ENCODE results near the gene SLC9A7. TPM values are rescaled to one million over a fixed set of nuclear protein-coding genes. Genes with fewer than 3 reads are reported as not detected.

The SLC9A7 gene
- total and polyA plus RNA-seq, 2 of the 13 experiments (the other 11 are each of a cell fraction or from before 2014, with no cell fraction given) = 5.8 to 7.2 TPM

DNA sequence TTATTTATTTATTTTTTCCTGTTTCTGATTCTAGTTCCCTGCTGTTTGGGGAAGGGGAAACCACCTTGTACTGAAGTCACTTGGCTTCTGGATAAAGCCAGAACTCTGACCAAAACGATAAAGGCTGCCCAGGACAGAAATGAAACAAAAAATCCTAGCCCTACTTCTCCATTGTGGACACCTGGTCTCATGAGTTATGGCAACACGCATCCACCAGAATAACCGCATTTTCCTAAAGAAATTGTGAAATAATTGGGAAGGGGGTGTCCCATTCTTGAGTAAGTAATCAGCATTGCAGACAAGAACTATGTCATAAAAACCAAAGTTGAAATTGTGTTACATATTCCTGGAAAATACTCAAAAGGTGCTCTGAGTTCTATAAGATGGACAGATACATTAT, 42.1 kb downstream of the SLC9A7 start:
- H3K4me1 ChIP-seq (ENCODE audit: insufficient read depth, low read length) = no peaks in the 10 kb centered on the region
- H3K9me3 ChIP-seq (ENCODE audit: low read length) = no peaks in the 10 kb centered on the region
- POLR2A ChIA-PET = no interaction called here
- 75% methylated on average over 3 of the region's 3 CpGs for WGBS (ENCODE audit: low lambda C conversion rate)
- no TSS peak for BruUV-seq (replicated peaks)
- FAIRE-seq (no peak), DNase-seq (ENCODE audit: low spot score) (no peak), ATAC-seq (no peak)
- no peak overlapping the region for H3K4me3 ChIP-seq (replicated peaks in 1 of 3; ENCODE audit: insufficient read depth in 1 of 3, low read depth in 2 of 3, low read length in 3 of 3)
- no peaks in the 10 kb centered on the region for H3K27me3 ChIP-seq (ENCODE audit: control insufficient read depth in 1 of 2, insufficient read depth in 2 of 2, low read length in 2 of 2)
- no peak overlapping the region for H3K27ac ChIP-seq (ENCODE audit: extremely low read length, insufficient read depth, low read length)
- no peak overlapping the region for H2AFZ ChIP-seq (ENCODE audit: low read length)
- H4K20me1 ChIP-seq (ENCODE audit: insufficient read depth, low read length) = no peaks in the 10 kb centered on the region
- H3K4me2 ChIP-seq (ENCODE audit: low read depth, low read length) = no peak overlapping the region
- TF ChIP-seq ZNF746 (CRISPR knock-in tag; IDR thresholded peaks at IDR 0.05) = no peak
- TF ChIP-seq ZNF12 (CRISPR knock-in tag; IDR thresholded peaks at IDR 0.05) = no peak
- TF ChIP-seq THAP7 (CRISPR knock-in tag; IDR thresholded peaks at IDR 0.05) = no peak
- TF ChIP-seq FOXA3 (CRISPR knock-in tag; IDR thresholded peaks at IDR 0.05) = no peak
- no peak for TF ChIP-seq GLMP (CRISPR knock-in tag; IDR thresholded peaks at IDR 0.05; ENCODE audit: borderline replicate concordance)
- TF ChIP-seq ZNF572 (CRISPR knock-in tag; IDR thresholded peaks at IDR 0.05) = no peak
- TF ChIP-seq, protein P1, sequence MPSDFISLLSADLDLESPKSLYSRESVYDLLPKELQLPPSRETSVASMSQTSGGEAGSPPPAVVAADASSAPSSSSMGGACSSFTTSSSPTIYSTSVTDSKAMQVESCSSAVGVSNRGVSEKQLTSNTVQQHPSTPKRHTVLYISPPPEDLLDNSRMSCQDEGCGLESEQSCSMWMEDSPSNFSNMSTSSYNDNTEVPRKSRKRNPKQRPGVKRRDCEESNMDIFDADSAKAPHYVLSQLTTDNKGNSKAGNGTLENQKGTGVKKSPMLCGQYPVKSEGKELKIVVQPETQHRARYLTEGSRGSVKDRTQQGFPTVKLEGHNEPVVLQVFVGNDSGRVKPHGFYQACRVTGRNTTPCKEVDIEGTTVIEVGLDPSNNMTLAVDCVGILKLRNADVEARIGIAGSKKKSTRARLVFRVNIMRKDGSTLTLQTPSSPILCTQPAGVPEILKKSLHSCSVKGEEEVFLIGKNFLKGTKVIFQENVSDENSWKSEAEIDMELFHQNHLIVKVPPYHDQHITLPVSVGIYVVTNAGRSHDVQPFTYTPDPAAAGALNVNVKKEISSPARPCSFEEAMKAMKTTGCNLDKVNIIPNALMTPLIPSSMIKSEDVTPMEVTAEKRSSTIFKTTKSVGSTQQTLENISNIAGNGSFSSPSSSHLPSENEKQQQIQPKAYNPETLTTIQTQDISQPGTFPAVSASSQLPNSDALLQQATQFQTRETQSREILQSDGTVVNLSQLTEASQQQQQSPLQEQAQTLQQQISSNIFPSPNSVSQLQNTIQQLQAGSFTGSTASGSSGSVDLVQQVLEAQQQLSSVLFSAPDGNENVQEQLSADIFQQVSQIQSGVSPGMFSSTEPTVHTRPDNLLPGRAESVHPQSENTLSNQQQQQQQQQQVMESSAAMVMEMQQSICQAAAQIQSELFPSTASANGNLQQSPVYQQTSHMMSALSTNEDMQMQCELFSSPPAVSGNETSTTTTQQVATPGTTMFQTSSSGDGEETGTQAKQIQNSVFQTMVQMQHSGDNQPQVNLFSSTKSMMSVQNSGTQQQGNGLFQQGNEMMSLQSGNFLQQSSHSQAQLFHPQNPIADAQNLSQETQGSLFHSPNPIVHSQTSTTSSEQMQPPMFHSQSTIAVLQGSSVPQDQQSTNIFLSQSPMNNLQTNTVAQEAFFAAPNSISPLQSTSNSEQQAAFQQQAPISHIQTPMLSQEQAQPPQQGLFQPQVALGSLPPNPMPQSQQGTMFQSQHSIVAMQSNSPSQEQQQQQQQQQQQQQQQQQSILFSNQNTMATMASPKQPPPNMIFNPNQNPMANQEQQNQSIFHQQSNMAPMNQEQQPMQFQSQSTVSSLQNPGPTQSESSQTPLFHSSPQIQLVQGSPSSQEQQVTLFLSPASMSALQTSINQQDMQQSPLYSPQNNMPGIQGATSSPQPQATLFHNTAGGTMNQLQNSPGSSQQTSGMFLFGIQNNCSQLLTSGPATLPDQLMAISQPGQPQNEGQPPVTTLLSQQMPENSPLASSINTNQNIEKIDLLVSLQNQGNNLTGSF (CRISPR knock-in tag; IDR thresholded peaks at IDR 0.05) = no peak
- TF ChIP-seq TRAFD1 (CRISPR knock-in tag; IDR thresholded peaks at IDR 0.05; ENCODE audit: borderline replicate concordance) = no peak
- TF ChIP-seq ZNF672 (CRISPR knock-in tag; IDR thresholded peaks at IDR 0.05) = no peak
- no peak for TF ChIP-seq HOXD1 (CRISPR knock-in tag; IDR thresholded peaks at IDR 0.05)
- TF ChIP-seq, protein P2, sequence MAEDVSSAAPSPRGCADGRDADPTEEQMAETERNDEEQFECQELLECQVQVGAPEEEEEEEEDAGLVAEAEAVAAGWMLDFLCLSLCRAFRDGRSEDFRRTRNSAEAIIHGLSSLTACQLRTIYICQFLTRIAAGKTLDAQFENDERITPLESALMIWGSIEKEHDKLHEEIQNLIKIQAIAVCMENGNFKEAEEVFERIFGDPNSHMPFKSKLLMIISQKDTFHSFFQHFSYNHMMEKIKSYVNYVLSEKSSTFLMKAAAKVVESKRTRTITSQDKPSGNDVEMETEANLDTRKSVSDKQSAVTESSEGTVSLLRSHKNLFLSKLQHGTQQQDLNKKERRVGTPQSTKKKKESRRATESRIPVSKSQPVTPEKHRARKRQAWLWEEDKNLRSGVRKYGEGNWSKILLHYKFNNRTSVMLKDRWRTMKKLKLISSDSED (CRISPR knock-in tag; IDR thresholded peaks at IDR 0.05) = no peak
- CTCF ChIA-PET (ENCODE audit: low intra/inter-chr PET ratio, low total read pairs) = no interaction called here
- intact Hi-C loops (cut with micrococcal nuclease; ENCODE audit: unreplicated experiment) (no loop called here), in situ Hi-C loops (cut with HindIII; ENCODE audit: extremely low pct_ligation_motif_present, low pct_unique_long_range_greater_than_20kb) (no loop called here)
- H3K79me2 ChIP-seq (ENCODE audit: insufficient read depth, low read length) = no peaks in the 10 kb centered on the region
- H3K36me3 ChIP-seq (replicated peaks in 1 of 2; ENCODE audit: control insufficient read depth in 1 of 2, insufficient read depth in 2 of 2, low read length in 2 of 2) = no peaks in the 10 kb centered on the region
- no peak overlapping the region for H3K9ac ChIP-seq (ENCODE audit: insufficient read depth, low read depth, low read length)

Data from HepG2 (cell line).